Right hindlimb (tissue), 1 donor: ENCODE data around the gene RGS9.
"Not testable (repeated sequence)": the region's sequence is repeated elsewhere in the genome, so short reads cannot be mapped to it uniquely, and the experiment has no call there.

Experiments
- DNase-seq: peaks from one replicate; pipeline ENCODE4 v3.0.0-alpha.2; 2018

RGS9 gene

GRCh38 chr17:65185062-65185461, 47.9 kb downstream of the RGS9 start:
- no peak for DNase-seq

- no peak for DNase-seq
Measured at GRCh38 chr17:65185668-65186382, 48.7 kb downstream of the RGS9 start.

- no peak for DNase-seq
Measured at GRCh38 chr17:65190467-65191097, 53.4 kb downstream of the RGS9 start.

GRCh38 chr17:65191811-65192740, 54.9 kb downstream of the RGS9 start:
- DNase-seq, result no peak

GRCh38 chr17:65193305-65193704, 56.1 kb downstream of the RGS9 start:
- DNase-seq, result no peak

- no peak for DNase-seq
Measured at GRCh38 chr17:65193716-65194293, 56.6 kb downstream of the RGS9 start.

- DNase-seq, result no peak
Measured at GRCh38 chr17:65194670-65195334, 57.6 kb downstream of the RGS9 start.

- no peak for DNase-seq
Measured at GRCh38 chr17:65195716-65196115, 58.5 kb downstream of the RGS9 start.

GRCh38 chr17:65196617-65197016, 59.4 kb downstream of the RGS9 start:
- no peak for DNase-seq

- DNase-seq, result peak; percentile 34
Measured at GRCh38 chr17:65197201-65197600, 60.0 kb downstream of the RGS9 start.

- DNase-seq, result peak; percentile 29
Measured at GRCh38 chr17:65198653-65199382, 61.6 kb downstream of the RGS9 start.

- no peak for DNase-seq
Measured at GRCh38 chr17:65201331-65201730, 64.2 kb downstream of the RGS9 start.

- no peak for DNase-seq
Measured at GRCh38 chr17:65202844-65203571, 65.8 kb downstream of the RGS9 start.

- DNase-seq, result no peak
Measured at GRCh38 chr17:65204001-65204400, 66.8 kb downstream of the RGS9 start.

GRCh38 chr17:65205655-65206054, 68.5 kb downstream of the RGS9 start:
- no peak for DNase-seq

GRCh38 chr17:65207448-65207847, 70.3 kb downstream of the RGS9 start:
- DNase-seq, result not testable (repeated sequence)

GRCh38 chr17:65208717-65209116, 71.5 kb downstream of the RGS9 start:
- DNase-seq, result no peak

- no peak for DNase-seq
Measured at GRCh38 chr17:65218261-65218660, 81.1 kb downstream of the RGS9 start.

- no peak for DNase-seq
Measured at GRCh38 chr17:65219124-65219523, 82.0 kb downstream of the RGS9 start.

- no peak for DNase-seq
Measured at GRCh38 chr17:65219707-65220106, 82.5 kb downstream of the RGS9 start.

- no peak for DNase-seq
Measured at GRCh38 chr17:65220732-65221131, 83.6 kb downstream of the RGS9 start.
